ENCODE data around the gene CELF2. TPM values are rescaled to one million over a fixed set of nuclear protein-coding genes. Genes with fewer than 3 reads are reported as not detected.

Gene CELF2
- total RNA-seq, 2 donors from 2014 or later = 63.2 to 69.4 TPM

DNA sequence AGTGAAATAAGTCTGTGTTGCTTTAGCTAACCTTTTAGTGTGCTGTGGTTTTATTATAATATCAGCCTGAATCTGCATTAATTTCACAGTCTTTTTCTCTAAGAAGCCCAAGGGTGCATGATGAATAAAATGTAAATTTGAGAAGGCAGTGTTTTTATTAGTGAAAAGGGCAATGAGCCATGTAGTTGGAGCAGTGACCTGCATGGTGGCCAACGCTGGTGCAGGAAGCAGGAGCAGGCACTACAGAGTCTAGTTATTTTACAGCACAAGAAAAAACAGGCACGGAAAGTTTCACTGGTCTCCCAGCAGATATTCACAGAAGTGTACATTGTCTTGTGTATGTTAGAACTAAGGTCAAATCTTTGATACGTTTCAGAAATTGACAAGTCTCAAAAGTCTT lies 247.8 kb downstream of the CELF2 start:
- Histone ChIP-seq H3K27me3 (no peaks in the 10 kb centered on the region), H3K27ac (no peak overlapping the region), H3K36me3 (peaks cover 9% of the 10 kb centered on the region), H3K4me3 (no peak overlapping the region), H3K9me3 (no peaks in the 10 kb centered on the region), H3K4me1 (peaks cover 0 to 57% of the 10 kb centered on the region in 2 donors)
- DNase-seq (ENCODE audit: low spot score) = no peak
- TF ChIP-seq, protein P1, sequence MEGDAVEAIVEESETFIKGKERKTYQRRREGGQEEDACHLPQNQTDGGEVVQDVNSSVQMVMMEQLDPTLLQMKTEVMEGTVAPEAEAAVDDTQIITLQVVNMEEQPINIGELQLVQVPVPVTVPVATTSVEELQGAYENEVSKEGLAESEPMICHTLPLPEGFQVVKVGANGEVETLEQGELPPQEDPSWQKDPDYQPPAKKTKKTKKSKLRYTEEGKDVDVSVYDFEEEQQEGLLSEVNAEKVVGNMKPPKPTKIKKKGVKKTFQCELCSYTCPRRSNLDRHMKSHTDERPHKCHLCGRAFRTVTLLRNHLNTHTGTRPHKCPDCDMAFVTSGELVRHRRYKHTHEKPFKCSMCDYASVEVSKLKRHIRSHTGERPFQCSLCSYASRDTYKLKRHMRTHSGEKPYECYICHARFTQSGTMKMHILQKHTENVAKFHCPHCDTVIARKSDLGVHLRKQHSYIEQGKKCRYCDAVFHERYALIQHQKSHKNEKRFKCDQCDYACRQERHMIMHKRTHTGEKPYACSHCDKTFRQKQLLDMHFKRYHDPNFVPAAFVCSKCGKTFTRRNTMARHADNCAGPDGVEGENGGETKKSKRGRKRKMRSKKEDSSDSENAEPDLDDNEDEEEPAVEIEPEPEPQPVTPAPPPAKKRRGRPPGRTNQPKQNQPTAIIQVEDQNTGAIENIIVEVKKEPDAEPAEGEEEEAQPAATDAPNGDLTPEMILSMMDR (IDR thresholded peaks at IDR 0.05) = no peak

DNA sequence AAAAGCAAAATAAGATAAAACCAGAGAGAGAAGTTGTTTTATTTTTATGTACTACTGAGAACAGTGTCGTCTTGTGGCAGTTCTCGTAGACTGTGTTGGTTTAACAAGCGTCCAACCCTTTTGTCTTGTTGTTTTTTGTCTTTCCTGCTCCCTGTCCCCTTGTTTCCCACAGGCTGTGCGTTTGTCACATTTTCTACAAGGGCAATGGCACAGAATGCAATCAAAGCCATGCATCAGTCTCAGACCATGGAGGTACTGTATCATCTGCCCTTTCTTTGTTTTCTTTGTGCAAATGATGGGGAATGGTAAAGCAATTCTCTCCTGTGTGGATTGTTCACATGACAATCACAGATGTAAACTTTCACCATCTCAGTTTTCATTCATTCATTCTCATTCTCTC lies 248.8 kb downstream of the CELF2 start:
- H3K27ac ChIP-seq = no peak overlapping the region
- H3K4me1 ChIP-seq = peaks cover 0 to 52% of the 10 kb centered on the region in 2 donors
- peak; percentile 18 for DNase-seq (ENCODE audit: low spot score)
- TF ChIP-seq, protein P1 (IDR thresholded peaks at IDR 0.05) = no peak
- no peak overlapping the region for H3K4me3 ChIP-seq
- no peaks in the 10 kb centered on the region for H3K27me3 ChIP-seq
- no peaks in the 10 kb centered on the region for H3K9me3 ChIP-seq
- H3K36me3 ChIP-seq = peaks cover 15% of the 10 kb centered on the region

DNA sequence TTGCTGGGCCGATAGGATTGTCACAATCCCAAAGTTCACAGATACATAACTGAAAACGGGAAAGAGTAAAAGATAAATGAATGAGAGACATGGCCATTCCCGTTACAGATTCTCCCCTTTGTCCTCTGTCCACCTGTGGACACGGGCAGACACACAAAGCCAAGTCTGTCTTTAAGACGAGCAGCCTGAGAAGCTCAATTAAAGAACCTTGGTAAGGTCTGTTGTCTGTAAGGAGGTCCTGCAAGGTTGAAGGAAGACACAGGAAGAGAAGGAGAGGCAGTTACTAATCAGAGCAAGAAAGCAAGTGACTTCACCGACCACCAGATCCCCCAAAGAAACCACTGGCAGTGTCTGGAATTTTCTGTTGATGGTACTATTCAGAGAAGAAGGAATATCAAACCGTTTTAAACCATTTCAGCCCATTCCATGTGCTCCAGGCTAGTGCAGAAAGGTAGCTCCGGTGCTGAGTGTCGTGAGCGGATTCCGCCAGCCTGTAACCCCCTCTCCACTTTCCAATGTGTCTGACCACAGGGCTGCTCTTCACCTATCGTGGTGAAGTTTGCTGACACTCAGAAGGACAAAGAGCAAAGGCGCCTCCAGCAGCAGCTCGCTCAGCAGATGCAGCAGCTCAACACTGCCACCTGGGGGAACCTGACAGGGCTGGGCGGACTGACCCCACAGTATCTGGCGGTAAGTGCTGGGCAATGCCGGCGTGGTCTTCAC lies 252.6 kb downstream of the CELF2 start:
- Histone ChIP-seq H3K4me3 (no peak overlapping the region), H3K27ac (peak overlapping the region; percentile 54 to 56), H3K36me3 (peaks cover 38% of the 10 kb centered on the region), H3K4me1 (peaks cover 0 to 20% of the 10 kb centered on the region in 2 donors), H3K27me3 (no peaks in the 10 kb centered on the region), H3K9me3 (no peaks in the 10 kb centered on the region)
- TF ChIP-seq, protein P1 (IDR thresholded peaks at IDR 0.05) = peak; percentile 83 to 97
- DNase-seq (ENCODE audit: low spot score) = peak; percentile 89

DNA sequence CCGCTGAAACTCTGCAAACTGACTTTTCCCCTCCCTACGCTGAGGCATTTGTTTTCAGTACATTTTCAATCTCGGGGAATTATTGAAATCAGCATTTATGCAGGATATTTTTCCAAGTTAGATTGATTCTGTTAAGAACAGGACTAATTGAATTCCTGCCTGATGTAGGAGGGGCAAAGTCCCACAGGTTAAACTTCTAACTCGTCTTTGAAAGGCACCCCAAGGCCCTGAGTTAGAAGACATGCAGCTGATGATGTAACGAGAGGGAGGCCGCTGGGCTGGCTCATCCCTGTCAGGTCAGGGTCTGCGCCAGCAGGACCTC lies 253.1 kb downstream of the CELF2 start:
- H3K36me3 ChIP-seq = peaks cover 43% of the 10 kb centered on the region
- H3K4me1 ChIP-seq = peaks cover 0 to 15% of the 10 kb centered on the region in 2 donors
- no peaks in the 10 kb centered on the region for H3K27me3 ChIP-seq
- DNase-seq (ENCODE audit: low spot score) = peak; percentile 30
- TF ChIP-seq, protein P1 (IDR thresholded peaks at IDR 0.05) = peak; percentile 2 to 7
- no peaks in the 10 kb centered on the region for H3K9me3 ChIP-seq
- H3K27ac ChIP-seq = no peak overlapping the region
- H3K4me3 ChIP-seq = no peak overlapping the region

DNA sequence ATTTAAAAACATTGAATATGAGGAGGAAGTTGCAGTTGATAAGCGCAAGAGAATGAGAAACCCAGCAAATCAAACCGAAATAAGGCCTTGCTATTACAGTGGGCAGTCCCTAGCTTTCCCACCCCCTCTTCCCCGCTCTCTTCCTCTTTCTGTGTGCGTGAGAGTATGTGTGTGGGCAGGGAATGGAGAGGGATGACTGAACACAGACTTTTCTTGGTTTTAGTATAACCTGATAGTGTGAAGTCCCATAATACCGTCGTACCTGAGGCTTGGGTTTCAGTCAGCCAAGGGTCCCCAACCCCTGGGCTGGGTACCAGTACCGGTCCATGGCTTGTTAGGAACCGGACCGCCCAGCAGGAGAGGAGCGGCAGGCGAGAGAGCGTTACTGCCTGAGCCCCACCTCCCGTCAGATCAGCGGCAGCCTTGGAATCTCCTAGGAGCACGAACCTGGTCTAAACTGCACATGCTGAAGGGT lies 255.3 kb downstream of the CELF2 start:
- Histone ChIP-seq H3K36me3 (peaks cover 51% of the 10 kb centered on the region), H3K9me3 (no peaks in the 10 kb centered on the region), H3K27ac (no peak overlapping the region), H3K27me3 (no peaks in the 10 kb centered on the region), H3K4me3 (no peak overlapping the region), H3K4me1 (peaks cover 0 to 15% of the 10 kb centered on the region in 2 donors)
- TF ChIP-seq, protein P1 (IDR thresholded peaks at IDR 0.05) = no peak
- peak; percentile 40 for DNase-seq (ENCODE audit: low spot score)

DNA sequence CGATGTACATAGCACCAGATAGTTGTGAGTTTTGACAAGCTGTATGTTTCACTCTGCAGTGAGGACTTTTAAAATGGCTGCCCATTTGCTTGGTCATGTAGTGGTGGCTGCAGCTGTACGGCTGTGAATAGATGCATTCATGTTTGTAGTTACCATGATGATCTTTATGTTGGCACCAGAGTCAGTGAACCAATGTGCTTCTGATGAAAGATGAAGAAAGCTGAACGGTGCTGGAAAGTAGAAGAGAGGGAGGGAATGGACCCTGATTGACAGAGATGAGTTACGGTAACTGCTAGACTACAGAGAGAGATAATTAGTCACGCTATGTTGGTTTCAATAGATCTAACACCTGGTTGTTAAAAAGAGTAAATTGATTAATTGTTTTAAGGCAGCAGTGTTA lies 256.8 kb downstream of the CELF2 start:
- no peak for DNase-seq (ENCODE audit: low spot score)
- no peak overlapping the region for H3K4me3 ChIP-seq
- H3K36me3 ChIP-seq = peaks cover 65% of the 10 kb centered on the region
- H3K27ac ChIP-seq = no peak overlapping the region
- TF ChIP-seq, protein P1 (IDR thresholded peaks at IDR 0.05) = no peak
- H3K9me3 ChIP-seq = no peaks in the 10 kb centered on the region
- peaks cover 0 to 15% of the 10 kb centered on the region in 2 donors for H3K4me1 ChIP-seq
- no peaks in the 10 kb centered on the region for H3K27me3 ChIP-seq
